DMS53 treated with DMSO at 0.1 percent for 48 hours (cell line): ENCODE results near the gene LCE1C.

Experiments used
- DNase-seq: peaks from one replicate; lab custom pipeline; 2025; ENCODE audit not compliant: unreplicated experiment; lab: John Stamatoyannopoulos, UW

The LCE1C gene

GRCh38 chr1:152760551-152761190, 45.8 kb downstream of the LCE1C start:
- no peak for DNase-seq

DNA sequence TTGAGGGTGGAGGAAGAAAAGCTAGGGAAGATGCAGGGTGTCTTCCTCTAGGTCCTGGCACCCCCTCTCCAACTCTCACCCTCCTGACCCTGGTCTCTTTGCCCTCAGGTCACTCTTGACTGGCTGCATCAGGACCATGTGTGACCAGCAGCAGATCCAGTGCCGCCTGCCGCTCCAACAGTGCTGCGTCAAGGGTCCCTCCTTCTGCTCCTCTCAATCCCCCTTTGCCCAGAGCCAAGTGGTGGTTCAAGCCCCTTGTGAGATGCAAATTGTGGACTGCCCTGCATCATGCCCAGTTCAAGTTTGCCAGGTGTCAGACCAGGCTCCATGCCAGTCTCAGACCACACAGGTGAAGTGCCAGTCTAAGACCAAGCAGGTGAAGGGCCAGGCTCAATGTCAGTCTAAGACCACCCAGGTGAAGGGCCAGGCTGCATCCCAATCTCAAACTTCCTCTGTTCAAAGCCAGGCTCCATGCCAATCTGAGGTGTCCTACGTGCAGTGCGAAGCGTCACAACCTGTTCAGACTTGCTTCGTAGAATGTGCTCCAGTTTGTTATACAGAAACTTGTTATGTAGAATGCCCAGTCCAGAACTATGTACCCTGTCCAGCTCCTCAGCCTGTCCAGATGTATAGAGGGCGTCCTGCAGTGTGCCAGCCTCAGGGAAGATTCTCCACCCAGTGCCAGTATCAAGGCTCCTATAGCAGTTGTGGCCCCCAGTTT, 46.8 kb downstream of the LCE1C start:
- no peak for DNase-seq

DNA sequence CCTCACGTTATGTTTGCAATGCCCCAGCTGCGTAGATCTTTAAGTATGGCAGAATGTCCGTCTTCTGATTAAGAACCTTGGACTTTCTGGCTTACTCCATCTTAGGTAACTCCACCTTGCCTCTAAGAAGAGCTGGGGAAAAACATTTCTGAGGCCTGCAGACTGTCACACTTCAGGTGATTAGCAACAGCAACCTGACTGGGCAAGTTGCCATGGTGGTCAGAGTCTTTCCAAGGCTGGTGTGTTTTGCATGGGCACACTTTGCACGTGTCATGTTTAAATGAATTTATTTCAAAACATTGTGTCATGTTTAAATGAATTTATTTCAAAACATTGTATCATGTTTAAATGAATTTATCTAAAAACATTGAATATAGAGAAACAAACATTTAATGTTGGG, 47.8 kb downstream of the LCE1C start:
- DNase-seq: no peak

GRCh38 chr1:152757747-152758146, 48.7 kb downstream of the LCE1C start, which contains the start of gene KPRP:
TSS of gene KPRP (plus strand) at chr1:152758025. CDS start at chr1:152759589, 1,564 bp downstream.
- DNase-seq: no peak

DNA sequence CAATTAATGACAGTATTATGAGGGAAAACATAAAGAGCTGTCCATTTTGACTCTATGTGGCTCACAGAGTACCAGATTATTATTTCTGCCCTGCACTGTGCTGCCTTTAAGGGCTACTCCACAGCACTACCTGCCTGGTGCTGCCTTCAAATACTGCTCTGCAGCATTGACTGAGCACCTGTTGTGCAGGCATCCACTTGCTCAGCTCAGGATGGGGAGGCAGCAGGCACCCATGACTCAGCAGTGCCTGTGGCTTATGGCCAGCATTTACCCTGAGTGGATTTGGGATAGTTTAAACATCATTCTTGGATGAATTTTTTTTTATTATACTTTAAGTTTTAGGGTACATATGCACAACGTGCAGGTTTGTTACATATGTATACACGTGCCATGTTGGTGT, 49.6 kb downstream of the LCE1C start:
- no peak for DNase-seq
